HFF-Myc (cell line): Measurements from ENCODE around the gene INPP4B.

Source experiments
- DNase-seq: peaks from one replicate; pipeline ENCODE4 v3.0.0-alpha.2; 2011; ENCODE audit warnings: low read depth; ENCODE audit errors: extremely low read depth
- H3K4me3 ChIP-seq: replicated peaks from 2 replicates; pipeline ENCODE4 v1.5.1; 2011; ENCODE audit warnings: low read depth, mild to moderate bottlenecking, control low read depth, low read length
- CTCF ChIP-seq: IDR thresholded peaks from 2 replicates; pipeline ENCODE4 v1.5.1; 2012; ENCODE audit warnings: mild to moderate bottlenecking, low read depth, low read length, control low read depth; ENCODE audit errors: missing control alignments

Gene INPP4B

GRCh38 chr4:142201041-142201440, 645.1 kb downstream of the INPP4B start:
- TF ChIP-seq CTCF = no peak
- no peak for DNase-seq
- H3K4me3 ChIP-seq = no peak overlapping the region

GRCh38 chr4:142194905-142195304, 651.2 kb downstream of the INPP4B start:
- TF ChIP-seq CTCF = no peak
- H3K4me3 ChIP-seq = no peak overlapping the region
- no peak for DNase-seq

GRCh38 chr4:142191901-142192300, 654.2 kb downstream of the INPP4B start:
- TF ChIP-seq CTCF = no peak
- no peak overlapping the region for H3K4me3 ChIP-seq
- DNase-seq = no peak

GRCh38 chr4:142181021-142181420, 665.1 kb downstream of the INPP4B start:
- H3K4me3 ChIP-seq = no peak overlapping the region
- no peak for TF ChIP-seq CTCF

GRCh38 chr4:142169216-142169615, 676.9 kb downstream of the INPP4B start:
- H3K4me3 ChIP-seq = no peak overlapping the region
- no peak for DNase-seq
- TF ChIP-seq CTCF = no peak

More at GRCh38 chr4:142181021-142181420, 665.1 kb downstream of the INPP4B start:
- no peak for DNase-seq

GRCh38 chr4:142168181-142168580, 677.9 kb downstream of the INPP4B start:
- H3K4me3 ChIP-seq = no peak overlapping the region
- no peak for TF ChIP-seq CTCF
- no peak for DNase-seq

- no peak for TF ChIP-seq CTCF
- DNase-seq = no peak
- H3K4me3 ChIP-seq = no peak overlapping the region
Measured at GRCh38 chr4:142164767-142165500, 681.2 kb downstream of the INPP4B start.
